ENCODE measurements around the gene NFE2L2.
"Not testable (repeated sequence)": the region's sequence is repeated elsewhere in the genome, so short reads cannot be mapped to it uniquely, and the experiment has no call there.

NFE2L2 gene

DNA sequence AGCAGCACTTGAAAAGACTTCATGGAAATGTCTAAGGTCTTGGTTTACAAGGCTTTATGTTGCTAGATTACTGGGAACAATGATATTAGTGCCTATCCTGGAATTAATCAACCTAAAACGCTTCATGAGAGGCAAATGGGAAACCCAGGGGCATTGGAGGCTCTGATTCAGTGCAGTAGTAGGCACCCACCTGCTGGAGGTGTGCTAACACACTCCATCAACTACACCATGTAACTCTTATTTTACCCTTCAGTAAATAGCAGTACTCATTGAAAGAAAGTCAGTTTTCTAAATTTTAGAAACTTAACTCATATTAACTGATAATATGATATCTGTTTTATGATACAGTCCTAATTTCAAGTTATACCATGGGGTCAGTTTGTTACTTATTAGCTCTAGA, 69.3 kb downstream of the NFE2L2 start:
- DNase-seq (ENCODE audit: low read depth in 2 of 2): no peak

DNA sequence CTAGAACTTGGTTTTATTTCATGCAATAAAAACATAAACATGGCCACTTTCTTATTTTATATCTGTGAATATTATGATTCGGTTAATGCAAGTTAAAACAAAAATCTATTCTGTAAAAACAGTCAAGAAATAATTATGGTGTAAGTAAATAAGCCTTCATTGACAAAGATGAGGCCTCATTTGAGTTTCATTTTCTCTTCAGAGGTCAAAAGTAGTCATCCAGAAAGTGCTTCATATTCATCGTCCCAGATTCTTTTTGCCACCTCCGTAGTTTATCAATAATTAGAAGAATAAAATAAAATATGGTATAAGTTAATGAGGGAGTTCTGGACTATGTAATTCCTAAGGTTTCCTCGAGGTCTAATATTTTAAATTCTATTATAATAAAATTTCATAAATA, 71.3 kb downstream of the NFE2L2 start:
- no peak for DNase-seq (ENCODE audit: low read depth in 2 of 2)

DNA sequence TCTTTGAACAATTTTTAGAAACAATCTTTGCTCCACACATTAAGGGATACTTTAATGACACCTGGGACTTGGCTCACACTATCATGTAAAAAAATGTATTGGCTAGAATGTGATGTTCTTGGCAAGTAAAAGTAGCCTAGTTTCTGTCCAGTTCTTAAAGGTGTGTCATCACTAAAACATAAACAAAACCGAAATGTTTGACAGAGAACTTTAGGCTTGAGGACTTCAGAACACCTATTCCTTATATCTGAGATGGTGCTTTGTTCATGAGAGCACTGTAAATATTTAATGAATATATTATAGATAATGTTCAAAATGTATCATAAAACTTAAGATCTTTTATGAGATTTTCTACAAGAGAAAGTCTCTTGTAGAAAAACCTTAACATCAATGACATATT, 71.7 kb downstream of the NFE2L2 start:
- DNase-seq (ENCODE audit: low read depth in 2 of 2): no peak

DNA sequence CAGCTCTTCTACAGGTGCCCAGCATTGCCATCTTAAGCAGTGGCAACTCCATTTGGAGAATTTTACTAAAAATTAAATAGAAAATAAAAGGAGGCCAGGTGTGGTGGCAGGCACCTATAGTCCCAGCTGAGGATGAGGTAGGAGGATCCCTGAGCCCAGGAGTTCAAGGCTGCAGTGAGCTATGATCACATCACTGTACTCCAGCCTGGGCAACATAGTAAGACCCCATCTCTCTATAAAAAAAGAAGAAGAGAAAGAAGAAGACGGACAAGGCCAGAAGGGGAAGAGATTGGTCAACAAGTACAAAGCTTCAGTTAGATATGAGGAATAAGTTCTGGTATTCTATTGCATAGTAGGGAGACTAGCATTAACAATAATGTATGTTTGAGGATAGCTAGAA, 73.6 kb downstream of the NFE2L2 start:
- DNase-seq (ENCODE audit: low read depth in 2 of 2): no peak

DNA sequence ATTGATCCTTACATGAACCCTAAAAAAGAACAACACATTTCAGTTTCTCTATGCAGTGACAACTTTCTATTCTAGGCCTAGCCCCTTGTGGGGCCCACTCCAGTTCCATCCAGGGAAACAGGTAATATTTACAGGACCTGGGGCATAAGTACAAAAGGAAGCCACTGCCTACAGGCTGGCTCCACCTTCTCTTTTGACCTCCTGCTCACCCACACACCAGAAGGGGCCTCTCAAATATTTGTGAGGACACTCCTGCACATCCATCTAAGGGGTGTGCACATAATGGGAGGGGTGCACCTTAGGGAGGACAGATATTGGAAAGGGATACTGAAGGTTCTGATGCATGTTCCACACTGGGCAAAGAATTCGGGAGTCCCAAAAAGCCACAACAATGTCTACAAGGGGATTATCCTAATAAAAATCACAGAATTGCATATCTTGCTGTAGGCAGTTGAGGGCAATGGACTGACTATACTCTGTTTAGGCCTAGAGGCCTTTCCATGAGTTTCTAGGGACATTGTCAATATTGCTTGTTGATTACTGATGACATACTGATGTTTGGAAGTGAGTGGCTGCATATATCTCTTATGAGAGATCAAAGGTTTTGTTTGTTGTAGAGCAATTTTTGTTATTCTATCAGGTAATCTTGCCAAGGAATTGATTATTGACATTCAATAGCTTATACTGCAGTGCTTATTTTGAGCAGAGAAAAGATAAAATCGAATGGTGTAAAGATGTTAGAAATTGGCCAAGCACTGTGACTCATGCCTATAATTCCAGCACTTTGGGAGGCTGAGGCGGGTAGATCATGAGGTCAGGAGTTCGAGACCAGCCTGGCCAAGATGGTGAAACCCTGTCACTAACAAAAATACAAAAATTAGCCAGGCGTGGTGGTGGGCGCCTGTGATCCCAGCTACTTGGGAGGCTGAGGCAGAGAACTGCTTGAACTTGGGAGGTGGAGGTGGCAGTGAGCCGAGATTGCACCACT, 75.8 kb downstream of the NFE2L2 start:
- DNase-seq (ENCODE audit: low read depth in 2 of 2): no peak

DNA sequence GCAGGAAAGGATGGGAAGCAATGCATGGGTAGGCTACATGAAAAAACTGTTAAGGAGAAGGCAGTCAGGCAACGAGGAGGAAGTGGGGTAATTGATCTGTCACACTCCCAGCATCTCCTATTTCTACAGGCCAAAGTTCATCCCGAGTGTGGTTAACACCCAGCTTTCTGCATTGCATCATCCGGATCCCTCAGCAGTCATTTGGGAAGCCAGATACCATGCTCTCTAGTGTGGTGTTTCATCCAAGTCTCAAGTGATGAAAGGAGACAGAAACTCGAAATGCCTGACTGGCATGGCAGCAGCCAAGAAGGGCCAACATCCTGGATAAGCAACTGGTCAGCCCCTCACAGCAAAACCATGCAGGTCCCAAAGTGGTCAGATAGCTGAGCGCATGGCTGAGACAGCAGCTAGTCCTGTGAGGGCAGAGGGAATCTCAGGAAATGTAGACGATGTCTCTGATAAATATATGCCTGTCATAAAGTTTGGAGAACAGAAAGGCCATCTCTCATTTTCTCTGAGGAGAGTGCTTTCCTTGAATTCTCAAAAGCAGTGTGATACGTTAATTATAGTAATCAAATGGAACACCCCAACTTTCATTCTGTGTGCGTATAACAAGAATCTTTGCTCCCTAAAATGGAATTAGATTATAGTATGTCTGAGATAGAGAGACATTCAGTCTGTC, 76.8 kb downstream of the NFE2L2 start:
- no peak for DNase-seq (ENCODE audit: low read depth in 2 of 2)

DNA sequence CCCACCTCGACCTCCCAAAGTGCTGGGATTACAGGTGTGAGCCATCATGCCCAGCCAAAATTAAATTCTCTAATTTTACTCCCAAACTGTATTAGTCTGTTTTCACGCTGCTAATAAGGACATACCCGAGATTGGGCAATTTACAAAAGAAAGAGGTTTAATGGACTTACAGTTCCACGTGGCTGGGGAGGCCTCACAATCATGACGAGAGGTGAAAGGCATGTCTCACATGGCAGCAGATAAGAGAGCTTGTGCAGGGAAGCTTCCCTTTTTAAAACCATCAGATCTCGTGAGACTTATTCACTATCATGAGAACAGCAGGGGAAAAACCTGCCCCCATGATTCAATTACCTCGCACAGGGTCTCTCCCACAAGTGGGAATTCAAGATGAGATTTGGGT, 78.5 kb downstream of the NFE2L2 start:
- not testable (repeated sequence) for DNase-seq (ENCODE audit: low read depth in 2 of 2)

DNA sequence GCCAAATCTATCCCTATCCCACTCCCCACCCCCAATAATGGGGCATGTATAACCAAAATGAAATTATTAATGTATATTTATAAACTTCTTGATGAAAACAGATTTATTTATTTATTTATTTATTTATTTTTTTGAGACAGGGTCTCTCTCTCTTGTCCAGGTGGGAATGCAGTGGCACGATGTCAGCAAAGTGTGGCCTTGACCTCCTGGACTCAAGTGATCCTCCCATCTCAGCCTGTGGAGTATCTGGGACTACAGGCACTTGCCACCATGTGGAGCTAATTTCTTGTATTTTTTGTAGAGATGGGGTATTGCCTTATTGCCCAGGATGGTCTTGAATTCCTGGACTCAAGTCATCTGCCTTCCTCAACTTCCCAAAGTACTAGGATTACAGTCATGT, 79.9 kb downstream of the NFE2L2 start:
- no peak for DNase-seq (ENCODE audit: low read depth in 2 of 2)

DNA sequence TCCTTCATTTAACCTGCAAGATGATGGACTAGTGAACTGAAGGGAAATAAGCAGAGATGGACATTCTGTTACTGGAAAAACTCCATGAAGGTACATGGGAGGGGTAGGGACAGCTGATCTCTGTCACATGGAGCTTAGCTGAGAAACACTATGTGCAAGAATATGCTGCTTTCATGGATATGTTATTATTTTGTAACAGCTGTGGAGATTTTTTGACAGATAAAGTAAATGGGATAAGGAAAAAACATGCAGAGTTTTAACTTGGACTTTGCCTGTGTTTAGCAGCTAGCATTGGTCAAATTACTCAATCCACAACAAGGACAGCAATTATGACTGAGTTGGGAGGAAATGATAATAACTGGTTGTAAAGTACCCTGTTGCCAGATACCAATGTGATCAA, 80.7 kb downstream of the NFE2L2 start:
- DNase-seq (ENCODE audit: low read depth in 2 of 2): no peak

Data from stimulated activated CD4-positive, alpha-beta T cell treated with anti-CD3 and anti-CD28 coated beads, Interleukin-1b, Interleukin-23, amount 100 ng/mL, for 1 hour (primary cell).